Inflammatory macrophage treated with lipopolysaccharide for 4 hours (primary cell): ENCODE results near the gene IPCEF1.

Source experiments
- DNase-seq: peaks from one replicate; pipeline ENCODE4 v3.0.0-alpha.2; 2020

Gene IPCEF1

DNA sequence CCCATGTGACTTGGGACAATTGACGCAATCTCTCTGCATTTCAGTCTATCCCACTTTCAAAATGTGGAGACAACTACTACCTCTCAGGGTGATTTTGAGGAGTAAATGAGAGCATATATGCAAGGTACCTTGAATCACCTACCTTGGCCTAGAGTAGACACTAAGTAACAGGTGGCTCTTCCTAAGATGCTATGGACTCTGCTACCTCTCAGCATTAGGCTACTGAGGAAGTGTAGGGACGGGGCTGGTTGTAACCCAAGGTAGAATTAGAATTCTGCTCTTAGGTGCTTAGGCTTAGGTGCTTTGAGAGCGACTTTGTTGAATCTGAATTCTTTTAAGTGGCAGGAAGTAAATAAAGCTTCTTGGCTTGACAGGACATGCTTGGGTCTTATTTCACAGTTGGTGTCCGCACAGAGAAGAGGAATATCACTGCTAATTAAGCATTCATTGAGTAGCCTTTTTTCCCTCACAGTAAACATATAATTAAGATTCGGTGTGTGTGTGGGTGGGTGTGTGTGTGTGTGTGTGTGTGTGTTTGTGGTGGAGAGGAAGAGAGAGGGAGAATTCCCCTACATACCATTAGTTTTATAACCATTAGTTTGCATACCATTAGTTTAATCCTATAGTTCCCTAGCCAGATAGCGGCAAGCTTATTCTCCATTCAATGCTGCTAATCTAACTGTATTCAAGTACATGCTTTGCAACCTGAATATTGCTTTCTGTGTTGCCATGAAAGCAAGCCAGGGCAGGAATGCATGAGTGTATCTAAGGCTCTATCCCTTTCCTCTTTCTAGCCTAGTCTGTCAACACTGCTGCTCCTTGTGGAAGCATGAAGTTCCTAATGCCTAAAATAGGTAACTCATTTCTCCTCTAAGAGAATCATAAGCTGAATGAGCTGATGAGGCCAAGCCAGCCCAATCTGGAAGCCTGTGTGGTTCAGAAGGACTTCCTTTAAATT, 112.5 kb downstream of the IPCEF1 start:
- no peak for DNase-seq

DNA sequence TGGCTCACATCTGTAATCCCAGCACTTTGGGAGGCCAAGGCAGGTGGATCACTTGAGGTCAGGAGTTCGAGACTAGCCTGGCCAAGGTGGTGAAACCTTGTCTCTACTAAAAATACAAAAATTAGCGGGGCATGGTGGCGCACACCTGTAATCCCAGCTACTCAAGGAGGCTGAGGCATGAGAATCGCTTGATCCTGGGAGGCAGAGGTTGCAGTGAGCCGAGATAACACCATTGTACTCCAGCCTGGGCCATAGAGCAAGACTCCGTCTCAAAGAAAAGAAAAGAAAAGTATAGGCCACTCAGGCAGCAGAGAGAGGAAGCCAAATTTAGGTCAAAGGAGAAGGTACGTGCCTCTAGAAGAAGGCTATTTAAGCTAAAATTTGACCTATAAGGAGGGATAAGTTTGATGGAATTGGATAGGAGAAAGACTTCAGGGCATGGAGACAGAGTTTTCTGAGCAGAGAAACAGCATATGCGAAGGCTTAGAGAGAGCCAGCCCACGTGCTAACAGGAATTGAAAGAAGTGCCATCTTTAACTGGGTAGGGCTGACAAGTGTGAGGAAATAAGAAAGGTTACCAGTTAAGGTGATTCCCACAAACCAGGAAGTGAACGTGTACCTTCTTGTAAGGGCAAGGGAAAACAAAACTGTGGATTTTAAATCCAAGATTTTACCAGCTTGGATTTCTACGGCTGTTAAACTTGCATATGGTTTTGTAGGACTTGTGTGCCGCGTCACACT, 113.8 kb downstream of the IPCEF1 start:
- DNase-seq, result no peak

DNA sequence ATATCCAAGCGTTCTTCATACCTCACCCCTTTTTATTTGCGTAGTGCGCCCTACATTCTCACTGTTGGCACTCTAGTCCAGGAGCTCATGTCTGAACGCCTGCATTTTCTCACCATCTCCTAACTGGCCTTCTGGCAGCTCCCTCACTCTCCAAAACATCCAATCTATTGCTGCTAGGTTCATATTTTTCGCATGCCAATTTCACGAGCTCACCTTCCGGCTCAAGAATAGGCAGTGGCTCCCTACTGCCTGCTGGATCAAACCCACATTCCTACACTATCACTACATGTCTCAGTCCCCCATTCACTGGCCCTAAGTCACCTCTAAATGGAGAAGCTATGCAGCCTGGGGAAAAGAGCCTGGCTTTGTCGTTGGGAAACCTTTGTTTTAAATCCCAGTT, 115.0 kb downstream of the IPCEF1 start:
- DNase-seq, result peak; percentile 26

DNA sequence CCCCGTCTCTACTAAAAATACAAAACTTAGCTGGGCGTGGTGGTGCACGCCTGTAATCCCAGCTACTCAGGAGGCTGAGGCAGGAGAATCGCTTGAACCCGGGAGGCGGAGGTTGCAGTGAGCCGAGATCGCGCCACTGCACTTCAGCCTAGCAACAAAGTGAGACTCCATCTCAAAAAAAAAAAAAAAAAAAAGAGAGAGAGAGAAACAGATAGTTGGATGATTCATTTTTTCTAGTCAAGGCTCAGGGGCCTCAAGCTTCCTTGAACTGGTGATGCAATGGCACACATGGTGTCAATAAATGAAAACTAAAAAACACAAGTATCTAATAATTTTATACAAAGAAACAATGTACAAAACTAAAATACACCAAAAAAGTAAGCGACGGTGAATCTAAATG, 115.5 kb downstream of the IPCEF1 start:
- DNase-seq, result peak; percentile 61

DNA sequence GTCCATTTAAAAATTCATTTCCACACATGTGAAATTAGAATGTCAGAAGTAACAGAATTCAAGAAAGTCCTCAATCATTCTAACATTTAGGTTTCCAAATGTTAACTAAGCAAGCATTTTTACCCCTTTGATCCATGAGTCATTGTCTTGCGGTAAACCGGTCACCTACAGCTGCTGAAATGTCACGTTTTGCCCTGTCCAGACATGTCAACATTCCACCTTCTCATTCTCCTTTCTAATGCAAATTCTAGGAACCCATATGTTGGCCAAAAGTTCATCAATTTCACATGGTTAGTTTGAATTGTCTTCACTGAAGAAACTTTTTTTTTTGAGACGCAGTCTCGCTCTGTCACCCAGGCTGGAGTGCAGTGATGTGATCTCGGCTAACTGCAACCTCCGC, 117.2 kb downstream of the IPCEF1 start:
- DNase-seq, result peak; percentile 31

DNA sequence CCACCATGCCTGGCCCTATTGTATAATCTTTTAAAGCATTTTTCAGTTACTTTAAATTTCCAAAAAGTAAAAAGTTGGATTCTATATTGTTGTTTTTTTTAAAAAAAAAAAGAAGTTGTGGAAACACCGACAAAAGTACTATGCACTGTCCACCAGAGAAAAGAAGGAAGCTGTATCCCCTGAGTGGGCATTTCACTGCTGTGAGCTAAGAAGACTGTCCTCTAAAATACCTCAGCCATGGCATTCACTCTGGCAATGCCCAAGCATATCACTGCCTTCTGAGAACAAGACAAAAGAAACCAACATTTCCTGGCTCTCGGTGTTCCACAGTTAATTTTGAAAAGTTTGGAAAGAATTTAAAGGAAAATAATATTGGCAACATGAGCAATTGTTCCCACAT, 117.8 kb downstream of the IPCEF1 start:
- DNase-seq, result peak; percentile 31

DNA sequence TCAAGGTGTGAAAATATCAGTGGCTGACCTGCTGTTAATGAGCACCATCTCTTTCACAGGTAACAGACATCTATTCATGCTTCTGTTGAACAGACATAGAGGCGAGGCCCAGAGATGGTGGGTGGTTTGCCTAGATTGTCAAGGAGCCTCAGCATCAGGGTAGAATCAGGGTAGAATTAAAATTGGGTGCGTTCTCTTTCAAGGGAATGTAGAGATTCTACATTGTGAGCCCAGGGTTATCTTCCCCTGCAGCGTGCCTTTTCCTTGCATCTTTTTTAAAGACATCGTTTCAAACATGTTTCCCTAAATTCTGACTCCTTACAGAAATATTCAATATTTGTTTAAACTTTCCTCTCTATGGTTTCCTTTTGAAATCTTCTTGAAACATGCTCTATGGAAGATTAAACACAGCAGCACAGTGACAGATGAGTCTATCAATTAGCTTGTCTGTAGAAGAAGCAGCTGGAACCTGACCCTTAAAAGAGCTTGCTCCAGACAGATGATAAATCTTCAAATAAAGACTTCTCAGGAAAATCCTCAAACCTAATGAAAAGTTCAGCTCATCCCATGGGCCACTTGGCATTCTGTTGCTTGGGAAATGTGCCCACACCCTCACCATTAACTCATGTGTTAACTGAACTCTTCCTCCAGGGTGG, 119.8 kb downstream of the IPCEF1 start:
- no peak for DNase-seq

DNA sequence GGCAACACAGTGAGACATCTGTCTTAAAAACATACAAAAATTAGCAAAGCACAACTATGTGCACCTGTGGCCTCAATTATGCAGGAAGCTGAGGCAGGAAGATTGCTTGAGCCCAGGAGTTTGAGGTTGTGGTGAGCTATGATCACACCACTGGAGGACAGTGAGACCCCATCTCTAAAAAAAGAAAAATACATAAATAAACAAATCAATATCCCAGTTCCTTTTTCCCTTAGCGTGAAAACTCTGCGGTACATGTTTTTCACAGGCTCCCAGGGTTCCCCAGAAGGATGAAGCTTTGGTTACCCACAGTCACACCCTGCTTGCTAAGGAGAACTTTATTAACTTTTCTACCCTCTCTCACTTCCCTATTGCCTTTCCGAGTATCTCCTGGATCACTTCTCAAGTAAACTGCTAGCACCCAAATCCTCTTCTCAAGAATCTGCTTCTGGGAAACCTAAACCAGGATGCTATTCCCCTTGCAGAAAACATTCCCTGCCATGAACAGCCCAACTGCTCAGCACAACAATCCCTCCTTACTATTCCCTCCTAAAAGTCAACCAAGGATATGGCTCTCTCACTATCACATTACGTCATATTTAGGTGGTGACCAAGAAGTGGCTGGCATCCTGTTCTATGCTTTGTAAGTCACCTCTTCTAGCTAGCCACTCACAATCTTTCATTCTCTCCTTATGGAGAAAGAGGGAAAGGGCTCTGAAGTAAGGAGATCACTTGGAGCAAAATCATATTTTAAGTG, 122.4 kb downstream of the IPCEF1 start:
- DNase-seq, result peak; percentile 65

DNA sequence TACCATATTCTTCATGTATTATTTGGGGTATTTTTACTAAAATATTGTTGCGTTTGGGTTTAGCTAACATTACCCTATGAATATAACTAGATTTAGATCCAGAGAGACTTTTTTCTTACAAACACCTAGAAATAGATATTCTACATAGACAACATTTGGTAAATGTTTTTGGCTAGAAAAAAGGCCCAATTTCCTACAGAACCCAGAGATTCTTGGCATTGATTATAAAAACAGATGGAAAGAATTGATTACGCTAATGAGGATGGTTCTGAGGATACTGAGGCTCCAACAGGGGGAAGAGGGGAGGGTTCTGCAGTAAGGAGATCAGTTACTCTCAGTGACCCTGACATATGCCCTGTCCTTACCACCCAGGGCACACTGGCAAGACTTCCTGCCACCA, 123.2 kb downstream of the IPCEF1 start:
- no peak for DNase-seq

DNA sequence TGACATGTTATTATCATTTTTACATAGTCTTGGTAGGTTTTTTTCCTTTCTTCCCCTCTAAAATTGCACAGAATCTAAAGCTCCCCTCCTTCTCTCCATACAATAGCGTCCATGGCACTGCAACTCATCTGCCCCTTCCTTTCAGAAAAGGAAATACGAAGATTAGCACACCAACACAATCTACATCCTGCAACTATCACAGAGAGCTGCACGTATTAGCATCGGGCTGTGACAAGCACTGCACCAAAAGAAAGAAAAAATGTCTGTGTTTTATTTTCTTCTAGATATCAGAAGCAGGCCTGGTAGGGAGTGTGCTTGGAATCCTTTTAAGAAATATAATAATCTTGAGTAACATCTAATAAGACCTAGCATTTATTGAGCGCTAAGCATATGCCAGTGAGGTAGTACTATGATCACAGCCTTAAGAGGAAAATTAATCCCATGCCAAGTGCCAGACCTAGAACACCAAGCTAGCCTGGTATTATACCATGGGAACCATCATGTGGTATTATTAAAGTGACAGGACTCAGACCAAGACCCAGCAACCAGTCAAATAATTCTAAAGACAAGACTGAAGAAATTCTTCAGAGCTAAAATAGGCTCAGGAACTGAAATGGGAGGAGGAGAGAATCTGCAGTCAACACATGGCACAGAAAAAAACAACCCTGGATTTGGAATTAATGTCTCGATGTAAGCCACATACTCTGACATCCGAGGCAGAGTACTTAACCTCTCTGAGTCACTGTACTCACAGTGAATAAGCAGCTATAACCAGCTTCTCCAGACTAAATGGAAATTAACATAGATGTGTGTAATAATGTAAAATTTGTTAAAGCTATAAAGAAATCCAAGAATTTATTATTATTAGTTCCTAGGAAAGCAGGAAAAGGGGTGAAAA, 124.3 kb downstream of the IPCEF1 start:
- DNase-seq, result no peak

DNA sequence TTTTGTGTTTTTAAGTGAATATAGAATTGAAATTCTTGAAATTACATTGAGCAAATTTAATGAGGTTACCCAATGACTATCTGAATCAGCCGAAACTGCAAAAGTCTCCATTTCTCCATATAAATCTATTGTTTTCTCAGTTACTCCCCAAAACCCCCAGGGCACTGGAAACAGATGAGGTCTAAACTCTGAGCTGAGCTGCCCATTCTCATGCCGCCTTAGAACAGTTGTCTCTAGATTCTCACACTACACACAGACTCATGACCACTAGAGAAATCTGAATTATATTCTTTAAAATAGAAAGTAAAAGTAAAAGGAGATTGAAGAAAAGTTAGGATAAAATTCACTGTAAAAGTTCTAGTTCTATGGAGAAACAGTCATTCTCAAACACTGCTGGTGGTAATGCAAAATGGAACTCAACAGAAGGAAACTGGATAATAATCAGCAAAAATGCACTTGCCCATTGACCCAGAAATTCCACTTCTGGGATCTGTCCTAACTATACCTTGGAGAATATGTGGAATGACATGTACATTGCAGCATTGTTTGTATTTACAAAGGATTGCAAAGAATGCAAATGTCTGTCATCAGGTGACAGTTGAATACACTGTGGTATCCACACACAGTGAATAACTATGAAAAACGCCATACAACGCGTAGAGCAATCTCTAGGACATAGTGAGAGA, 125.5 kb downstream of the IPCEF1 start:
- DNase-seq, result peak; percentile 45

DNA sequence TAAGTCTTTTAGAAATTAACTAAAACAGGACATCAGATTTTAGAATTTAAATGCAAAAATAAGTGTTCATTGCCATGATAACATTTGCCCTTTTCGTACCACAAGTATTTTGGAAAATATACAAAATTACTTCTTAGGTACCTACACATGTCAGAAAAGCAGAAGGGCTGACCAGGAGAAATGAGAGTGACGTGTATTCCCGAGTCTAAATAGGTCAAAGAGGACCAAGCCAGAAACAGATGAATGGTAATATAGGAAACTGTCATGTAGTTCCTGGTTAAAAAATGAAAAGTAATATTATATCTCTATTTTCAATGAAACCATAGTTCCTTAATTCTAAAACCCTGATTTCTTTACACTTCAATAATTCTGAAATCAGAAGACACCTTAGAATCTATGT, 126.2 kb downstream of the IPCEF1 start:
- peak; percentile 56 for DNase-seq

DNA sequence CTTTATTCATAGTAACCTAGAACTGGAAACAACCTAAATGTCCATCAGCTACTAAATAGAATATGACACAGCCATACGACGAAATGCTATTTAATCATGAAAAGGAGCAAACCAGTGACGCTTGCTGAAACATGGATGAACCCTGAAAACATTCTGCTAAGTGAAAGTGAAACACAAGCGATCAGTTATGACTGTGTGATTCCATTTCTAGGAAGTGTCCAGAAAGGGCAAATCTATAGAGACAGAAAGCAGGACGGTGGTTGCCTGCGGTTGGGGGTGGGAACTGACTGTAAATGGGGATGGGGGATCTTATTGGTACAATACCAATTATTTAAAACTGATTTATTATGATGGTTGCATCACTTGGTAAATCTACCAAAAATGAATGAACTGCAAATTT, 126.8 kb downstream of the IPCEF1 start:
- DNase-seq, result peak; percentile 75

DNA sequence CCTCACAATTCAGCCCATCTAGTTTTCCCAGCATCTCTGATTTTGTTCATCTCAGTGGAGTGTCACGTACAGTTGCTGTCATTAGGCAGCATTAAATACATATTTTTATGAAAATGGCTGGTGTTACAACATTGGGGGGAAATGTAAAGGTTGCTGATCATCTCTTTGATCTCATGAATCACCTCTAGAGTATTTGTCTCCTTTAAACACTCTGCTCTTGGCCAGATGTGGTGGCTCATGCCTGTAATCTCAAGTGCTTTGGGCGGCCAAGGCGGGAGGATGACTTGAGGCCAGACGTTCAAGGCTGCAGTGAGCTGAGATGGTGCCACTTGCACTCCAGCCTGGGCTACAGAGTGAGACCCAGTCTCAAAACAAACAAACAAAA, 128.1 kb downstream of the IPCEF1 start:
- DNase-seq, result no peak

DNA sequence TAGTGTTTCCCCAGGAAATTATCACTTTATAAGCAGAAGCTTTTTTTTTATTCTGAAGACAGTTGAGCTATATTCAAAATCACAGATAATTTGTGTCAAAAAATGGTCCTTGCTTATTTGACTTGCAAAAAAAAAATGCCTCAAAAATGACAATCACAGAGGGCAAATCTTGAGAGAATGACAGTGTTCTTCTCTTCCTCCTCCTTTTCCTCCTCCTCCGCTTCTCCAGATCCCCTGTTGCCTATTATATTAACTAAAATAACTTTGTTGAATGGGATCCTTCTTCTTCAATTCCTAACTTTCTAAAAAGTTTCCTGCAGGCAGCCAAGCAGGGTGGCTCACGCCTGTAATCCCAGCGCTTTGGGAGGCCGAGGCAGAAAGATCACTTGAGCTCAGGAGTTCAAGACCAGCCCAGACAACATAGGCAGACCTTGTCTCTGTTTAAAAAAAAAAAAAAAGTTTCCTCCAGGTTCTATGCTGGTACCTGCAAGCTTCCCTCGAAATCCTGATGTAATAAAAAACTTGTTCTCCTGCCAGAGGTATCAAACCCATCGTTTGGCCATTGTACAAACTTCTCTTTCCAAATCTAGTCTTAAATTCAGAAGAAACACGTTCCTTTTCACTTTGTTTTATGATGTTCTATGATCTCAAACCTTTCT, 128.6 kb downstream of the IPCEF1 start:
- no peak for DNase-seq

DNA sequence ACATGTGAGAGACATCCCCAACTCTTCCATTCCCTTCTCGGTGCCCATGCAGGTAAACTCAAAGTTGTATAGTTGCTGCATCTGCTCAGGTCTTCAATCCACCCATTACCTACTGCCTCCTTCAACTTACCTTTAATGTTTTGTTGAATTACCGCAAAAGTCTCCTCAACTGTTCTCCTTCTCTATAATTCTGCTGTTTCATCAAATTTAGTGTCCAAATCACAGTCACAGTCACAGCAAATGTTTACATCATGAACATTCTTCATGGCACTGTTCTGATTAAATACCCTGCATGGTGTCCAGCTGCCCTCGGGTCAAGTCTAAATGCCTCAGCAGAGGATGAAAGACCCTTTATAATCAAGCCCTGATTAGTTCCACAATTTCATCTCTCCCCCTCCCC, 130.1 kb downstream of the IPCEF1 start:
- DNase-seq, result no peak

DNA sequence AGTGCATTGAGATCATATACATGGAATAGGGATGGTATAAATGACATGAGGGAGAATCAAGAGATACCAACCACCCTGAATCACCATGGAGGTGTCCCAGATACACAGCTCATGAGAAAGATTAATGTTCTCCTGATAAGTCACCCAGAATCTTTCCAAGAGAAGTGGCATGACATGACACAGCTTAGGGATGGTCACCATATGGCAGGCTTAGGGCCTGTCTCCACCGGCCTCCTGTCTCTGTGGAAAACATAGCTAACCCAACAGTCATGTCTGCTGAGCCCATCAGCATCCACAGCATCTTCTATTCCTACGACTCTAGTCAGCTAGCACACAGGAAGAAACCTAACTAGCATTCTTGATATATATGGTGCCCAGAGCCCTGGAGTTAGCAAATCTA, 133.3 kb downstream of the IPCEF1 start:
- DNase-seq, result no peak

DNA sequence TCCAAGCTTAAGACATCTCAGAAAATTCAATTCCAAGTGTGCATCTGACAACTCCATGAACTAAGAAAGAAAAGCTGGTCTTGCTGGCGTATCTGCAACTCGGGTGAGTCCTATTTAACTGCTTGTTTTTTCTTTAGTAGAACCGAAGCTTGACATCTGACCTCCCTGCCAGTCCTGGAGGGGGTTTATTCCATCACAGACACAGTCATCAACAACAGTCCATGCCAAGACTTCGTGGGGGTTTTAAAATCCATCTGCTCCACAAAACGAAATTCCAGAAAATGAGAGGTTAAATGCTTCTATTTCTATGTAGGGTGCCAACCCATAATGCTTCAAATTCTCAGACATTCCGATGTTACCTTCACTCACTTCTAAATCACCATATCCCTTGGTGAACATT, 133.9 kb downstream of the IPCEF1 start:
- no peak for DNase-seq

DNA sequence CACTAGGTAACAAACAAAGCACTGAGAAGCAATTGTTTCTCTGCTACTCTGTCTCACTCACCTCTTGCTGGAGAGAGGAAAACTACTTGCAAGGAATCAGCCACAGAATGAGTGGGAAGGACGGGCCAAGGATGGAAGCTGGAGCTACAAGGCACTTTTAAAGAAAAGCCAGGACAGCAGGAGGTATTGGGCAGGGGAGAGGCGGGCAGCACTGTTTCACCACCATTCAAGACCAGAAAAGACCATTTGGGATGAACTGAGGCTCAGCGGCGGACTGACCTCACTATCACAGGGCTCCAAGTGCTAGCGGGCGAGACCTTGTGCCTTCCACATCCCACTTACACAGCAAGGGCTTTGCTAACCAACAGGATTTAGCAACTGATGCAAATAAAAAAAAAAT, 137.4 kb downstream of the IPCEF1 start:
- DNase-seq, result no peak

DNA sequence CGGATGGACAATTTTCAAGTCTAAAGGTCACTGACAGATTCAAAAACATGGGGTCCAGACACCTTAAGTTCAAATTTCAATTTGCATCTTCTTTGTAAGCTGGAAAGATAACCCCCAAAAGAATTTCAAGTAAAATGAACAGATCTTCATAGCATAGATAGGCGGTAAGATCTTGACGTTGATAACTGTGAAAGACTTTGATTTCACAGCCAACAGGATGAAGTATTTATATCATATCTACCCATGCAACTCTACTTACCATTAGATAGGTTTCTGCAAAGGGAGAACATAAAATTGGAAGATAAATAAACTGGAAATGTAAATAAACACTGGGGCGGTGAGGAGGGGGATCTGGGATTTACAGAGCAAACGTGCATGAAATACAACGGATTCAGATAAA, 137.8 kb downstream of the IPCEF1 start:
- DNase-seq, result no peak

DNA sequence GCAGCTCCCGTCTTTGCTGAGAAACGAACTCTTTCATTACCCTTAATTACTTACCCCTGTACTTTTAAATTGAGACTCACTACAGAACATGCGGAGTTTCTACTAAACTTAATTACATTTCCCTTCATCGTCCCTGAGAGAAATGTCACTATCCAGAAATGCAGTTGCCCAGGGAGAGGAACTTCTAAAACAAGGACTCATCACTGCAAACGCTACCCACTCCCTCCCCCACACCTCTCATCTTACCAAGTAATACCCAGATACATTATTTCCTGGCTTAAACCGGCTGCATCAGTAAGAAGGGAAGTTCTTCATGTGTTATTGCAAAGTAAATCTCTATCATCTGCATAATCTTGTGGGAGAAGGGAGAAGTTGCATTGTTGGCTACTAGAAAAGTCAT, 138.3 kb downstream of the IPCEF1 start:
- peak; percentile 75 for DNase-seq
